HL-60 (cell line): ENCODE measurements around the gene OR9A4.

Source experiments
- CTCF ChIP-seq: IDR thresholded peaks from one replicate; pipeline ENCODE4 v1.5.1; 2011; ENCODE audit warnings: low read length, control low read depth, inconsistent platforms; ENCODE audit not compliant: insufficient read depth
- GABPA ChIP-seq: IDR thresholded peaks from 2 replicates; pipeline ENCODE4 v1.6.1; 2012; ENCODE audit warnings: low read depth
- POLR2AphosphoS5 ChIP-seq: IDR thresholded peaks from 2 replicates; pipeline ENCODE4 v1.6.1; 2012; ENCODE audit warnings: low read depth
- REST ChIP-seq: IDR thresholded peaks from 2 replicates; pipeline ENCODE4 v1.6.1; 2012; ENCODE audit warnings: low read depth; ENCODE audit not compliant: insufficient replicate concordance
- SPI1 ChIP-seq: IDR thresholded peaks from 2 replicates; pipeline ENCODE4 v1.6.1; 2012; ENCODE audit warnings: low read depth, mild to moderate bottlenecking, borderline replicate concordance

- TF ChIP-seq CTCF, result no peak
- no peak for TF ChIP-seq POLR2AphosphoS5
- TF ChIP-seq GABPA, result no peak
- TF ChIP-seq REST, result no peak
- no peak for TF ChIP-seq SPI1
Measured at GRCh38 chr7:141875453-141875852, 40.7 kb upstream of the OR9A4 start.
